Spleen (tissue), 11 donors: ENCODE measurements around the gene TBC1D30. TPM values are rescaled to one million over a fixed set of nuclear protein-coding genes. Genes with fewer than 3 reads are reported as not detected.
"Not testable (repeated sequence)": the region's sequence is repeated elsewhere in the genome, so short reads cannot be mapped to it uniquely, and the experiment has no call there.

Experiments
- DNase-seq: peaks from one replicate; pipeline ENCODE4 v3.0.0-alpha.2; 2020
- H3K27ac ChIP-seq, 8 donors: fragments of 200-600 bp; sonication (generic) in 7 of 8; 1 replicate in 4 of 8; 2 replicates in 4 of 8; pipeline versions ENCODE4 v1.5.0 to v1.8.0; 2016 to 2021; ENCODE audit warnings: inconsistent platforms in 4 of 8, mild to moderate bottlenecking in 4 of 8, moderate library complexity in 1 of 8
- H3K27me3 ChIP-seq, 7 donors: fragments of 200-600 bp; sonication (generic) in 6 of 7; replicated peaks in 1 of 7; 1 replicate in 4 of 7; 2 replicates in 3 of 7; pipeline versions ENCODE4 v1.5.0 to v1.8.0; 2016 to 2021; ENCODE audit warnings: inconsistent platforms in 3 of 7, mild to moderate bottlenecking in 1 of 7
- H3K36me3 ChIP-seq, 6 donors: fragments of 200-600 bp; sonication (generic) in 5 of 6; 1 replicate in 4 of 6; 2 replicates in 2 of 6; pipeline versions ENCODE4 v1.5.0 to v1.8.0; 2016 to 2021; ENCODE audit warnings: inconsistent platforms in 2 of 6
- H3K4me1 ChIP-seq, 6 donors: fragments of 200-600 bp; sonication (generic) in 5 of 6; 1 replicate in 3 of 6; 2 replicates in 3 of 6; pipeline versions ENCODE4 v1.5.0 to v1.8.0; 2016 to 2021; ENCODE audit warnings: inconsistent platforms in 3 of 6
- H3K4me3 ChIP-seq, 8 donors: fragments of 200-600 bp; sonication (generic) in 7 of 8; 1 replicate in 4 of 8; 2 replicates in 4 of 8; pipeline versions ENCODE4 v1.5.0 to v1.8.0; 2016 to 2021; ENCODE audit warnings: inconsistent platforms in 4 of 8, mild to moderate bottlenecking in 4 of 8, moderate library complexity in 2 of 8
- H3K9me3 ChIP-seq, 8 donors: fragments of 200-600 bp; sonication (generic) in 7 of 8; 1 replicate in 4 of 8; 2 replicates in 4 of 8; pipeline versions ENCODE4 v1.5.0 to v1.8.0; 2016 to 2021; ENCODE audit warnings: inconsistent platforms in 4 of 8
- CTCF ChIP-seq, 11 experiments: fragments of 200-600 bp in 7 of 11; fragments of 450-650 bp in 4 of 11; sonication (generic) in 4 of 11; IDR thresholded peaks in 8 of 11; conservative IDR thresholded peaks in 3 of 11; 1 replicate in 7 of 11; 2 replicates in 4 of 11; pipeline versions ENCODE4 v1.4.0 to v1.8.0; 2016 to 2021; ENCODE audit warnings: antibody characterized with exemption in 11 of 11, inconsistent platforms in 4 of 11, mild to moderate bottlenecking in 1 of 11
- POLR2A ChIP-seq, 3 donors: fragments of 450-650 bp; IDR thresholded peaks; one replicate each; pipeline ENCODE4 v1.5.1; 2017; ENCODE audit warnings: antibody characterized with exemption in 3 of 3, mild to moderate bottlenecking in 1 of 3
- POLR2AphosphoS5 ChIP-seq, 3 donors: sonication (generic); formaldehyde crosslinking; IDR thresholded peaks; one replicate each; pipeline ENCODE4 v1.5.1; 2017; ENCODE audit warnings: antibody characterized with exemption in 3 of 3
- WGBS, 5 donors: extraction: QIAGEN DNeasy Blood & Tissue Kit in 3 of 5; methylation state at CpG; one replicate each; pipeline versions ENCODE4 v1.1.5 to v1.1.7; 2013 to 2018; 5-methylcytosine and 5-hydroxymethylcytosine counted together
- intact Hi-C: fragments of 100-400 bp; cut with DNase I; formaldehyde crosslinking; loops from one replicate; pipeline ENCODE4 v1.15.0; 2023; ENCODE audit warnings: low total_unique reads
- polyA plus RNA-seq, 3 donors: library from polyadenylated mRNA; stranded (reverse); fragments of 200-250 nt; gene quantifications; one replicate each; pipeline ENCODE4 v1.2.1, GENCODE V29; 2013
- total RNA-seq, 7 donors: library from RNA; depleted of rRNA in 3 of 7; stranded (reverse); fragments of >200 nt in 3 of 7; fragmentation: NEBNext Ultra II Directional in 4 of 7; extraction: Animal tissue kit (Norgen Biotek cat#: 25700) in 4 of 7; gene quantifications; one replicate each; pipeline versions ENCODE4 v1.1.0 to v1.2.1, GENCODE V29; 2016 to 2021
- donor health status: healthy with polysubstance abuse.
- donor health status: DM: no; HTN: no; CAD: no; lungs with moderate emphysema.
- donor health status: DM: no; HTN: no; CAD: no.
- donor health status: Bipolar disorder and iron deficiency.
- donor health status: healthy.
- donor health status: DM: no; HTN: no; CAD: no.
- donor health status: DM: yes; HTN: yes; CAD: no.

TBC1D30 gene
- total and polyA plus RNA-seq, 10 donors: 1.3 to 15.7 (median 8.4) TPM

- intact Hi-C loops: no loop called here
- Histone ChIP-seq H3K4me1 (no peaks in the 10 kb centered on the region), H3K27me3 (no peaks in the 10 kb centered on the region), H3K9me3 (no peaks in the 10 kb centered on the region), H3K27ac (no peak overlapping the region), H3K4me3 (no peak overlapping the region), H3K36me3 (peaks cover 0 to 8% (median 0%) of the 10 kb centered on the region in 6 donors)
- DNase-seq: no peak
- no peak for TF ChIP-seq POLR2AphosphoS5 (IDR thresholded peaks at IDR 0.05)
- TF ChIP-seq CTCF (IDR thresholded peaks at IDR 0.05 in 8 of 11, conservative IDR thresholded peaks at IDR 0.05 in 3 of 11): no peak
- TF ChIP-seq POLR2A (IDR thresholded peaks at IDR 0.05): no peak
Observed at GRCh38 chr12:64840119-64840518, 15.7 kb downstream of the TBC1D30 start.

DNA sequence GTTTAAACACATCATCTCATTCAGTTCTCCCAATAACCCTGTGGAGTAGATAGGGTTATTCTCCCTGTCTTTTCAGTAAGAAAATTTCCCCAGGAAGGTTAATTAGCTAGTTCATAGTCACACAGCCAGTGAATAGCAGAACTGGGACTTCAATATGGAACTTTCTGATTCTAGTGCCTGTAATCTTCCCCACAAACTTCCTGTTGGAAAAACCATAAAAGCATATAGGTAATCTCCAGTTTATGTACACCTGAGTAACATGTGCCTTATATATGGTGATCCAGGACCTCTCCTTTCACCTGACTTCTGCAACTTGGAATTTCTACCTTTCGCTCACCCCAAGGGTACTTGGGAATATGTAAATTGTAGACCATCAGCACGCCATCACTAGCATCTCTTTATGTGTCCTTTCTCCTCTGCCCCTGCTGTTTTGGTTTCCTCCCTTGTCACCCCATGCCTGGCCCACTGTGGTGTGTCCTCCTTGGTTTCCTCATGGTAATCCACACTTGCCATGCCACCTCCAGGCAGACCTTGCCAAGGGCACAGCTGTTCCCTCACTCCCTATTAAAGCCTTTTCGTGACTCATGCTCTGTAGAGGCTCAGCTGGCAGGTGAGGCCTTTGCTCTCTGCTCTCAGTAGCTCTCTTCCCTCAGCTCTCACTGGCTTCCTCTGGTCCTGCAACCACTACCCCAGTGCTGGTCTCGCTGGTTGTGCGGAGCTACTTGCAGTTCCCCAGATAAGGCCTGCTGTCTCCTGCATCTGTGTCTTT is 16.7 kb downstream of the TBC1D30 start:
- Histone ChIP-seq H3K27ac (no peak overlapping the region), H3K27me3 (no peaks in the 10 kb centered on the region), H3K36me3 (peaks cover 0 to 8% (median 0%) of the 10 kb centered on the region in 6 donors), H3K4me3 (no peak overlapping the region), H3K4me1 (no peaks in the 10 kb centered on the region), H3K9me3 (no peaks in the 10 kb centered on the region)
- 90 to 97% (median 92%) methylated on average over 5 of the region's 5 CpGs for WGBS, 5 donors
- TF ChIP-seq POLR2AphosphoS5 (IDR thresholded peaks at IDR 0.05) (no peak), CTCF (IDR thresholded peaks at IDR 0.05 in 8 of 11, conservative IDR thresholded peaks at IDR 0.05 in 3 of 11) (no peak), POLR2A (IDR thresholded peaks at IDR 0.05) (no peak)
- DNase-seq: no peak
- intact Hi-C loops: no loop called here

GRCh38 chr12:64848409-64848808 is 24.0 kb downstream of the TBC1D30 start:
- H3K27ac ChIP-seq, intact Hi-C loops, H3K4me1 ChIP-seq, DNase-seq, H3K4me3 ChIP-seq, H3K27me3 ChIP-seq, H3K36me3 ChIP-seq: not testable (repeated sequence)
- H3K9me3 ChIP-seq: peaks cover 0 to 24% (median 9%) of the 10 kb centered on the region in 8 donors
- 91 to 97% (median 94%) methylated on average over 4 of the region's 4 CpGs for WGBS, 5 donors

GRCh38 chr12:64858882-64859605 is 34.6 kb downstream of the TBC1D30 start:
- DNase-seq: no peak
- WGBS, 5 donors: 71 to 92% (median 82%) methylated on average over 4 of the region's 4 CpGs
- Histone ChIP-seq H3K9me3 (no peaks in the 10 kb centered on the region), H3K4me3 (no peak overlapping the region), H3K36me3 (no peaks in the 10 kb centered on the region), H3K27ac (no peak overlapping the region), H3K4me1 (no peaks in the 10 kb centered on the region), H3K27me3 (peaks cover 0 to 8% (median 0%) of the 10 kb centered on the region in 7 donors)
- TF ChIP-seq CTCF (IDR thresholded peaks at IDR 0.05 in 8 of 11, conservative IDR thresholded peaks at IDR 0.05 in 3 of 11) (no peak), POLR2AphosphoS5 (IDR thresholded peaks at IDR 0.05) (no peak), POLR2A (IDR thresholded peaks at IDR 0.05) (no peak)
- intact Hi-C loops: no loop called here
